Hepatocyte (in vitro differentiated cells): ENCODE data around the gene MMP10. TPM values are rescaled to one million over a fixed set of nuclear protein-coding genes. Genes with fewer than 3 reads are reported as not detected.

ENCODE experiments used
- DNase-seq: peaks from one replicate; pipeline ENCODE4 v3.0.0-alpha.2; 2016; ENCODE audit warnings: low spot score
- H2AFZ ChIP-seq: fragments of 200-600 bp; sonication (generic); 2 replicates; pipeline ENCODE4 v1.6.0; 2016; ENCODE audit warnings: antibody characterized with exemption, mild to moderate bottlenecking
- H3K27ac ChIP-seq: fragments of 200-600 bp; sonication (generic); 2 replicates; pipeline ENCODE4 v1.5.1; 2016; ENCODE audit warnings: mild to moderate bottlenecking
- H3K27me3 ChIP-seq: fragments of 200-600 bp; sonication (generic); 2 replicates; pipeline ENCODE4 v1.6.1; 2016
- H3K36me3 ChIP-seq: fragments of 200-600 bp; sonication (generic); replicated peaks from 2 replicates; pipeline ENCODE4 v1.5.1; 2016; ENCODE audit warnings: low read depth; ENCODE audit not compliant: insufficient read depth
- H3K4me1 ChIP-seq: fragments of 200-600 bp; sonication (generic); 2 replicates; pipeline ENCODE4 v1.5.1; 2016; ENCODE audit warnings: mild to moderate bottlenecking, moderate library complexity; ENCODE audit not compliant: insufficient read depth
- H3K4me2 ChIP-seq: fragments of 200-600 bp; sonication (generic); 2 replicates; pipeline ENCODE4 v1.6.0; 2016
- H3K4me3 ChIP-seq: fragments of 200-600 bp; sonication (generic); 2 replicates; pipeline ENCODE4 v1.5.1; 2016; ENCODE audit warnings: mild to moderate bottlenecking
- H3K79me2 ChIP-seq: fragments of 200-600 bp; sonication (generic); 2 replicates; pipeline ENCODE4 v1.6.0; 2017; ENCODE audit warnings: mild to moderate bottlenecking
- H3K9me2 ChIP-seq: fragments of 200-600 bp; sonication (generic); replicated peaks from 2 replicates; pipeline ENCODE4 v1.6.0; 2017; ENCODE audit warnings: mild to moderate bottlenecking; ENCODE audit not compliant: insufficient read depth
- H3K9me3 ChIP-seq: fragments of 200-600 bp; sonication (generic); 2 replicates; pipeline ENCODE4 v1.5.1; 2016; ENCODE audit warnings: low read depth, mild to moderate bottlenecking
- H4K20me1 ChIP-seq: fragments of 200-600 bp; sonication (generic); 2 replicates; pipeline ENCODE4 v1.6.0; 2016; ENCODE audit warnings: mild to moderate bottlenecking; ENCODE audit not compliant: insufficient read depth, poor library complexity, severe bottlenecking
- EZH2 ChIP-seq: fragments of 200-600 bp; sonication (generic); IDR thresholded peaks from 2 replicates; pipeline ENCODE4 v1.6.1; 2016; ENCODE audit warnings: antibody characterized with exemption, mild to moderate bottlenecking, borderline replicate concordance
- EZH2phosphoT487 ChIP-seq: fragments of 200-600 bp; sonication (generic); IDR thresholded peaks from one replicate; pipeline ENCODE4 v1.6.1; 2018; ENCODE audit warnings: antibody characterized with exemption, mild to moderate bottlenecking, low read depth, moderate library complexity; ENCODE audit not compliant: unreplicated experiment, severe bottlenecking
- WGBS: methylation state at CpG from one replicate; pipeline ENCODE4 v1.1.6; 2016; ENCODE audit warnings: low lambda C conversion rate; ENCODE audit errors: missing lambda C conversion rate; 5-methylcytosine and 5-hydroxymethylcytosine counted together
- polyA plus RNA-seq: library from polyadenylated mRNA; unstranded; fragments of >200 nt; fragmentation: Nextera tagmentation; extraction: Ambion mirVana; gene quantifications from 2 replicates; pipeline ENCODE4 v1.2.1, GENCODE V29; 2016
- total RNA-seq: library from RNA; depleted of rRNA; stranded (reverse); fragments of >200 nt; gene quantifications from 2 replicates; pipeline ENCODE4 v1.2.3, GENCODE V29; 2014
- TF ChIP-seq, protein P1 (sequence below): fragments of 200-600 bp; sonication (generic); IDR thresholded peaks from 2 replicates; pipeline ENCODE4 v1.5.1; 2016; ENCODE audit warnings: antibody characterized with exemption, mild to moderate bottlenecking; ENCODE audit not compliant: poor library complexity

MMP10 gene
- total and polyA plus RNA-seq, 2 experiments from 2014 or later: 1.5 to 2.3 TPM

DNA sequence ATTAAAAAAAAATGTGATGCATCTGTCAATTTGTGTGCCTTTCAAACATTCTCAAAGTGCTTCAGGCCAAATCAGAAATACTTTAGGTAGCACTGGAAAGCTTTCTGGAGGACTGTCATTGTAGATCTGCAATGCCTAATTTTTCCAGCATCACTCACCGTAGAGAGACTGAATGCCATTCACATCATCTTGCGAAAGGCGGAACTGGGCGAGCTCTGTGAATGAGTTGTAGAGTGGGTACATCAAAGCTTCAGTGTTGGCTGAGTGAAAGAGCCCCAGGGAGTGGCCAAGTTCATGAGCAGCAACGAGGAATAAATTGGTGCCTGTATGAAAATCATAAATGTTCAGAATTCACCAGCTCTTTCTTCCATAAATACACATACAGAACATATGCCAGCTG lies 4.0 kb downstream of the MMP10 start:
- Histone ChIP-seq H2AFZ (no peak overlapping the region), H4K20me1 (no peaks in the 10 kb centered on the region), H3K4me3 (no peak overlapping the region), H3K4me2 (no peak overlapping the region), H3K9me3 (no peaks in the 10 kb centered on the region), H3K4me1 (no peaks in the 10 kb centered on the region), H3K36me3 (no peaks in the 10 kb centered on the region), H3K27ac (no peak overlapping the region), H3K27me3 (no peaks in the 10 kb centered on the region), H3K9me2 (no peaks in the 10 kb centered on the region), H3K79me2 (no peaks in the 10 kb centered on the region)
- no peak for DNase-seq
- WGBS: 67% methylated on average over 5 of the region's 5 CpGs
- TF ChIP-seq, protein P1, sequence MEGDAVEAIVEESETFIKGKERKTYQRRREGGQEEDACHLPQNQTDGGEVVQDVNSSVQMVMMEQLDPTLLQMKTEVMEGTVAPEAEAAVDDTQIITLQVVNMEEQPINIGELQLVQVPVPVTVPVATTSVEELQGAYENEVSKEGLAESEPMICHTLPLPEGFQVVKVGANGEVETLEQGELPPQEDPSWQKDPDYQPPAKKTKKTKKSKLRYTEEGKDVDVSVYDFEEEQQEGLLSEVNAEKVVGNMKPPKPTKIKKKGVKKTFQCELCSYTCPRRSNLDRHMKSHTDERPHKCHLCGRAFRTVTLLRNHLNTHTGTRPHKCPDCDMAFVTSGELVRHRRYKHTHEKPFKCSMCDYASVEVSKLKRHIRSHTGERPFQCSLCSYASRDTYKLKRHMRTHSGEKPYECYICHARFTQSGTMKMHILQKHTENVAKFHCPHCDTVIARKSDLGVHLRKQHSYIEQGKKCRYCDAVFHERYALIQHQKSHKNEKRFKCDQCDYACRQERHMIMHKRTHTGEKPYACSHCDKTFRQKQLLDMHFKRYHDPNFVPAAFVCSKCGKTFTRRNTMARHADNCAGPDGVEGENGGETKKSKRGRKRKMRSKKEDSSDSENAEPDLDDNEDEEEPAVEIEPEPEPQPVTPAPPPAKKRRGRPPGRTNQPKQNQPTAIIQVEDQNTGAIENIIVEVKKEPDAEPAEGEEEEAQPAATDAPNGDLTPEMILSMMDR: no peak
- TF ChIP-seq EZH2phosphoT487: no peak

DNA sequence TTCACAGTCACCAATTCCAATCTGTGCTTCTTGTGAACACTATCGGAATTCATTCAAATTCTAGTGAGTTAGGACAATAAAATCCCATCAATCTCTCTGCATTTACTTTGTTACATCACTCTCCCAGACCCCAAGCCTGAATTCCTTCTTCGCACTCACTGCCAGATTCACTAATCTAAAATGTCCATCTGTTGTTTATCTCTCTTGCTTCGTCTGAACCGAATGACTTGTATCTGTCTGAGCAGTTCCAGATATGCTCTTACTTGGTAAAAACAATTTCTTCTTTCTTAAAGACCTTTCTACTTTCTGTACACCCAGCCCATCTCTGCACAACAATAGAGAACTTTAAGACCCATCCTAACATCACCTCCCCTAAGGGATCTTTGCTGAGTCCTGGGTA lies 7.0 kb downstream of the MMP10 start:
- Histone ChIP-seq H3K9me2 (no peaks in the 10 kb centered on the region), H3K27me3 (no peaks in the 10 kb centered on the region), H3K79me2 (no peaks in the 10 kb centered on the region), H3K36me3 (no peaks in the 10 kb centered on the region), H3K4me2 (no peak overlapping the region), H3K27ac (no peak overlapping the region), H3K4me1 (no peaks in the 10 kb centered on the region), H4K20me1 (no peaks in the 10 kb centered on the region), H3K9me3 (no peaks in the 10 kb centered on the region), H3K4me3 (no peak overlapping the region), H2AFZ (no peak overlapping the region)
- DNase-seq: no peak
- WGBS: 49% methylated on average over 4 of the region's 4 CpGs
- TF ChIP-seq EZH2phosphoT487 (no peak), EZH2 (no peak)
- TF ChIP-seq, protein P1: no peak

DNA sequence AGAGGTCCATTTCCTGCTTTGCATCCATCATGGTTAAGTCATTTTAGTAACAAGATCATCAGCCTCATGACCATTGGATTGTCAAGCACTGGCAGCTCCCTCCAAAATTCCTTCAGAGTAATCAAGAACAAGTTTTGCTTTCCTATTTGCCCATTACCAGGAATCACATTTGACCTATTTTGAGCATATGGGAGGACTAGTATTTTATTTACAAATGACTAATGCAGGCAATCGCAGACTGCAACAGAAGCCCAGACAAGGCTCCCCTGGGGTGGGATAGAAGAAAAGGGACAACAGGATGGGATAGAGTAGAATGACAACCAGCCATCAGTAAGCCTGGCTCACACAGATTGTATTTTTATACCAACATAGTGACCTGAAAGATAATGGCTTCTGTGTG lies 9.1 kb downstream of the MMP10 start:
- Histone ChIP-seq H3K4me2 (no peak overlapping the region), H3K36me3 (no peaks in the 10 kb centered on the region), H3K4me1 (no peaks in the 10 kb centered on the region), H3K79me2 (no peaks in the 10 kb centered on the region), H4K20me1 (no peaks in the 10 kb centered on the region), H3K27ac (no peak overlapping the region), H3K9me3 (no peaks in the 10 kb centered on the region), H3K9me2 (no peaks in the 10 kb centered on the region), H2AFZ (no peak overlapping the region), H3K4me3 (no peak overlapping the region), H3K27me3 (no peaks in the 10 kb centered on the region)
- DNase-seq: no peak
- TF ChIP-seq, protein P1: no peak
- TF ChIP-seq EZH2phosphoT487 (no peak), EZH2 (no peak)
- 75% methylated on average over 1 of the region's 1 CpG for WGBS

DNA sequence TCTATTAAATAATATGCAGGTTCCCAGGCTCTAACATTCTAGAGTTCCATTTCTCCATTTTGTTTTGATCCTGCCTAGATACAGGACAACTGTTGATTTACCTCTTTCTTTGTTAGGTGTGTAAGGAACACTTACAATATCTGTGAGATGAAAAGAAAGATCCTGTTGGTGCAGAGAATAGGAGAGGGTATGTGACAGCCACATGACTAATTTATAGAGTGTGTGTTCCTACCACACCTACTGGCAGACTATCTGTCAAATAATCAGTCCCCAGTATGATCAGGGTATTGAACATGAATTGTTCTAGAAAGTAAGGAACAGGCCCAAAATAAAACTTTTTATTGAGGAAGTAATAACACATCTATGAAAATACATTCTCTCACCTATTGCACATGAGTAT lies 10.2 kb downstream of the MMP10 start:
- Histone ChIP-seq H3K27me3 (no peaks in the 10 kb centered on the region), H3K4me2 (no peak overlapping the region), H3K27ac (no peak overlapping the region), H3K9me3 (no peaks in the 10 kb centered on the region), H3K79me2 (no peaks in the 10 kb centered on the region), H3K4me1 (peaks cover 5% of the 10 kb centered on the region), H3K4me3 (no peak overlapping the region), H2AFZ (no peak overlapping the region), H3K36me3 (no peaks in the 10 kb centered on the region), H4K20me1 (no peaks in the 10 kb centered on the region), H3K9me2 (no peaks in the 10 kb centered on the region)
- DNase-seq: no peak
- TF ChIP-seq, protein P1: no peak
- TF ChIP-seq EZH2 (no peak), EZH2phosphoT487 (no peak)
